Calu3 (cell line): Measurements from ENCODE around the gene ADD2. TPM values are rescaled to one million over a fixed set of nuclear protein-coding genes. Genes with fewer than 3 reads are reported as not detected.

Experiments
- BruUV-seq: library from RNA; stranded (reverse); fragments of 400-500 nt; replicated peaks from 2 replicates; lab custom pipeline; 2021; lab: Mats Ljungman, UMichigan
- CTCF ChIA-PET: fragments of 300-600 bp; sonication (Branson Sonifier 250); formaldehyde crosslinking; loops from one replicate; lab custom pipeline; 2022; ENCODE audit warnings: antibody characterized with exemption; lab: Charles Lee
- DNase-seq: peaks from one replicate; pipeline ENCODE4 v3.0.0; 2022
- H3K27ac Mint-ChIP-seq: one replicate; pipeline ENCODE4 v1.8.0; 2022; ENCODE audit warnings: mixed read lengths; ENCODE audit not compliant: unreplicated experiment
- H3K27me3 Mint-ChIP-seq: one replicate; pipeline ENCODE4 v1.8.0; 2022; ENCODE audit warnings: mixed read lengths; ENCODE audit not compliant: unreplicated experiment
- H3K36me3 Mint-ChIP-seq: one replicate; pipeline ENCODE4 v1.8.0; 2022; ENCODE audit warnings: mild to moderate bottlenecking, moderate library complexity, mixed read lengths; ENCODE audit not compliant: insufficient read depth, unreplicated experiment
- H3K4me1 Mint-ChIP-seq: one replicate; pipeline ENCODE4 v1.8.0; 2022; ENCODE audit warnings: mild to moderate bottlenecking, low read depth, mixed read lengths; ENCODE audit not compliant: unreplicated experiment
- H3K4me3 Mint-ChIP-seq: one replicate; pipeline ENCODE4 v1.8.0; 2022; ENCODE audit warnings: mild to moderate bottlenecking, low read depth, moderate library complexity, mixed read lengths; ENCODE audit not compliant: unreplicated experiment
- H3K9me3 Mint-ChIP-seq: one replicate; pipeline ENCODE4 v1.8.0; 2022; ENCODE audit warnings: low read depth, mixed read lengths; ENCODE audit not compliant: unreplicated experiment
- intact Hi-C: fragments of 100-400 bp; cut with micrococcal nuclease; formaldehyde crosslinking; loops from one replicate; pipeline ENCODE4 v1.10.0; 2022; ENCODE audit not compliant: unreplicated experiment
- total RNA-seq: library from RNA; stranded (reverse); gene quantifications from 2 replicates; pipeline ENCODE4 v1.2.3, GENCODE V29; 2022
- TF ChIP-seq, protein P1 (sequence below): fragments of 200-600 bp; IDR thresholded peaks from one replicate; pipeline ENCODE4 v1.8.0; 2022; ENCODE audit warnings: antibody characterized with exemption; ENCODE audit not compliant: unreplicated experiment

Gene ADD2
- total RNA-seq, 1 experiment from 2014 or later = 0.14 TPM

DNA sequence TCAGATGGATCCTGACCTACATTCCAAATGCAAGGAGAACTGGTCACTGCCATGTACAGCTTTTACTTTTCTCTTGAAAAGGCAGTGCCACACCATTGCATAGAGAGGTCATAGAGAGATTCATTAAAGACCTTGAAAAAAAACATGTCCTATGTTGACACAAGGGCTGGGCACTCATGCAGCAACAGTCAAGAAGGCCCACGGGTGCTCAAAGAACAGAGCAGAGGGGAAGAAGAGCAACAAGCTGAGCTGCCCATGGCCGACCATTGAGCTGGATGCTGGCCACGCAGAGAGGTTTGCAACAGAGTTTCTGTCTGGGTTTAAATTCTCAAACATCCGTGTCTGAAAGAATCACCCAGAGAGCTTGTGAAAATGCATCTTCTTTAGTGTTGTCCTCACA, 99.1 kb downstream of the ADD2 start:
- H3K4me3 Mint-ChIP-seq = no peak overlapping the region
- no peaks in the 10 kb centered on the region for H3K4me1 Mint-ChIP-seq
- CTCF ChIA-PET = interaction anchor here (0.5 kb wide), 1 partner anchor 114 kb away, joined by 6 read pairs; no protein-coding TSS in a partner anchor
- intact Hi-C loops = no loop called here
- no peak overlapping the region for H3K27ac Mint-ChIP-seq
- peaks cover 85% of the 10 kb centered on the region for H3K27me3 Mint-ChIP-seq
- H3K36me3 Mint-ChIP-seq = no peaks in the 10 kb centered on the region
- no peak for DNase-seq
- TF ChIP-seq, protein P1, sequence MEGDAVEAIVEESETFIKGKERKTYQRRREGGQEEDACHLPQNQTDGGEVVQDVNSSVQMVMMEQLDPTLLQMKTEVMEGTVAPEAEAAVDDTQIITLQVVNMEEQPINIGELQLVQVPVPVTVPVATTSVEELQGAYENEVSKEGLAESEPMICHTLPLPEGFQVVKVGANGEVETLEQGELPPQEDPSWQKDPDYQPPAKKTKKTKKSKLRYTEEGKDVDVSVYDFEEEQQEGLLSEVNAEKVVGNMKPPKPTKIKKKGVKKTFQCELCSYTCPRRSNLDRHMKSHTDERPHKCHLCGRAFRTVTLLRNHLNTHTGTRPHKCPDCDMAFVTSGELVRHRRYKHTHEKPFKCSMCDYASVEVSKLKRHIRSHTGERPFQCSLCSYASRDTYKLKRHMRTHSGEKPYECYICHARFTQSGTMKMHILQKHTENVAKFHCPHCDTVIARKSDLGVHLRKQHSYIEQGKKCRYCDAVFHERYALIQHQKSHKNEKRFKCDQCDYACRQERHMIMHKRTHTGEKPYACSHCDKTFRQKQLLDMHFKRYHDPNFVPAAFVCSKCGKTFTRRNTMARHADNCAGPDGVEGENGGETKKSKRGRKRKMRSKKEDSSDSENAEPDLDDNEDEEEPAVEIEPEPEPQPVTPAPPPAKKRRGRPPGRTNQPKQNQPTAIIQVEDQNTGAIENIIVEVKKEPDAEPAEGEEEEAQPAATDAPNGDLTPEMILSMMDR = no peak
- BruUV-seq = no TSS peak
- no peaks in the 10 kb centered on the region for H3K9me3 Mint-ChIP-seq

DNA sequence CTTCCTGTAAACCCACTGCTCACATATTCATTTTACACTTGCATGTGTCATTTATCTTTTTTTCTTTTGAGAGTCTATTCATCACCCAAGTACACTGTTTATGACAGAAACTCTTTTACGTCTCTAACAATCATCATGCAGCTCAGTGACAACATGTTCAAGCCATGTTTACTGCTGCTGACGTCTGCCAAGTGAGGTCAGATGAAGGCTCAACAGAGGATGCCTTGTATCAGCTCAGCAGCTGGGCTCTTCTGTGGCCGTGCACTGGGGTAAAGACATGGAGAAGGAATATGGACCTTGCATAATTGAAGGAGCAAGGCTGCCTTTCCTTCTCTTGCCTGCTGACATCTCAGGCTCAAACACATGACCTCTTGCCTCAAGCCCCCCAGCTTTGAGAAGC, 99.6 kb downstream of the ADD2 start:
- Mint-ChIP-seq H3K27ac (no peak overlapping the region), H3K9me3 (no peaks in the 10 kb centered on the region), H3K36me3 (no peaks in the 10 kb centered on the region), H3K4me3 (no peak overlapping the region), H3K4me1 (no peaks in the 10 kb centered on the region), H3K27me3 (peaks cover 85% of the 10 kb centered on the region)
- BruUV-seq = no TSS peak
- TF ChIP-seq, protein P1 = no peak
- intact Hi-C loops = no loop called here
- DNase-seq = no peak
- CTCF ChIA-PET = no interaction called here

DNA sequence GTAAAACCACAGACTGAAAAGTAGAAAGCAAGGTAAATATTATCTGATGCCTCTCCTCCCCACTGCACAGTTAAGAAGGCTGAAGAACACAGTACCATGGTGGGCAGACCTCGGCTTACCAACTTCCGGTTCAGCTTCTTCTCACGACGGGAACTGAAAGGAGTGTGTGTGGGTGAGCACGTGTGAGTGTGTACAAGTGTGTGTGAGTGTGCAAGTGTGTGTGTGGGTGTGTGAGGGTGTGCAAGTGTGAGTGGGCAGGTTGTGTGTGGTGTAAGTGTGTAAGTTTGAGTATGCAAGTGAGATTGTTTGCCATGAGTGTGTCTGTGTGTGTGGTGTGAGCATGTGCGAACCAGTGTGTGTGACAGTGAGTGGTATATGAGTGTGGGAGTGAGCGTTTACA, 103.5 kb downstream of the ADD2 start:
- Mint-ChIP-seq H3K4me1 (no peaks in the 10 kb centered on the region), H3K9me3 (no peaks in the 10 kb centered on the region), H3K27ac (no peak overlapping the region), H3K36me3 (no peaks in the 10 kb centered on the region), H3K27me3 (peaks cover 100% of the 10 kb centered on the region), H3K4me3 (no peak overlapping the region)
- TF ChIP-seq, protein P1 = no peak
- intact Hi-C loops = no loop called here
- no TSS peak for BruUV-seq
- CTCF ChIA-PET = no interaction called here
- no peak for DNase-seq

DNA sequence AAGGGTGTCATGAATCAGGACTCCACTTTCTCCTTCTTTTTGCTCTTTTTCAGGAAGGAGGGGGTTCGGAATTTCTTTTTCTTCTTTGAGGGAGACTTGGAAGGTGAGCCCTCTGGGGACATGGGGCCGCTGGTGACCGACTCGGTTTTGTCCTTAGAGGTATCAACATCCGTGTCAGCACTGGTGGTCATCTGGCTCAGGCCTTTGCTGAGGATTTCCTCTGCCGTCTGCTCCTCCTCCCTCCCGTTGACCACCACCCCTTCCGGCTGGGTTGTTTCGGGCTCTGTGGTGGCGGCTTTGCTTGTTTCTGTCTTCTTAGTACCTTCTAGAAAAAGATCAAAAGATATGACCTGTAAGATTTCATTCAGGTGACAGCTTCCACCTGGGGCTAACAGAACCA, 104.6 kb downstream of the ADD2 start:
- peaks cover 99% of the 10 kb centered on the region for H3K27me3 Mint-ChIP-seq
- no peak overlapping the region for H3K27ac Mint-ChIP-seq
- no TSS peak for BruUV-seq
- CTCF ChIA-PET = interaction anchor here (0.6 kb wide), 1 partner anchor 1489 kb away, joined by 3 read pairs; no protein-coding TSS in a partner anchor
- no peak overlapping the region for H3K4me3 Mint-ChIP-seq
- intact Hi-C loops = no loop called here
- no peaks in the 10 kb centered on the region for H3K4me1 Mint-ChIP-seq
- H3K9me3 Mint-ChIP-seq = no peaks in the 10 kb centered on the region
- TF ChIP-seq, protein P1 = no peak
- no peaks in the 10 kb centered on the region for H3K36me3 Mint-ChIP-seq
- DNase-seq = no peak
